Fibroblast of pulmonary artery (primary cell): ENCODE data around the gene PDCL3.
A peak's percentile ranks its signal among the peaks of the same experiment; 100 is the strongest.

Experiments used
- DNase-seq: peaks from one replicate; pipeline ENCODE4 v3.0.0-alpha.2; 2010; ENCODE audit warnings: low read depth
- H3K4me3 ChIP-seq: replicated peaks from 2 replicates; pipeline ENCODE4 v1.5.1; 2011; ENCODE audit warnings: low read depth, mild to moderate bottlenecking, control low read depth, low read length, moderate library complexity
- TF ChIP-seq, protein P1 (sequence below): IDR thresholded peaks from 2 replicates; pipeline ENCODE4 v1.5.1; 2011; ENCODE audit warnings: mild to moderate bottlenecking, control low read depth, low read length, inconsistent platforms; ENCODE audit errors: missing control alignments

PDCL3 gene

DNA sequence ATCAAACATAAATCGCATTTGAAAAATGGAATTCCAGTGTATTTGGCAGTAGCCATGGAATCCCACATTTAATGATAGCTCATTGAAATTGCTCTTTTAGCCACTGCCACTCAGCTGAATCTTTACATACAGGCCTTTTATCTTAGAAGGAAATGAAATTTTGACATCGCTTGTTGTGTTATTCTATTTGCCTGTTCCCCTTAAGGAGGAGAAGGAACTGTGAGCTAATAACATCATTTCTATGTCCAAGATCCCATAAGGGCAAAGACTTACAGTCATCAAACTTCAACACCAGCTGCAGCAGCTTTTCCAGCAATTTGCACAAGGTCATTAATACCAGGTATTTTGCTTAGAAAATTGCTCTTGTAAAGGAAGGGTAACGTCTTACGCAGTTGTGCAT lies 6.0 kb upstream of the PDCL3 start:
- no peak overlapping the region for H3K4me3 ChIP-seq
- no peak for DNase-seq
- TF ChIP-seq, protein P1, sequence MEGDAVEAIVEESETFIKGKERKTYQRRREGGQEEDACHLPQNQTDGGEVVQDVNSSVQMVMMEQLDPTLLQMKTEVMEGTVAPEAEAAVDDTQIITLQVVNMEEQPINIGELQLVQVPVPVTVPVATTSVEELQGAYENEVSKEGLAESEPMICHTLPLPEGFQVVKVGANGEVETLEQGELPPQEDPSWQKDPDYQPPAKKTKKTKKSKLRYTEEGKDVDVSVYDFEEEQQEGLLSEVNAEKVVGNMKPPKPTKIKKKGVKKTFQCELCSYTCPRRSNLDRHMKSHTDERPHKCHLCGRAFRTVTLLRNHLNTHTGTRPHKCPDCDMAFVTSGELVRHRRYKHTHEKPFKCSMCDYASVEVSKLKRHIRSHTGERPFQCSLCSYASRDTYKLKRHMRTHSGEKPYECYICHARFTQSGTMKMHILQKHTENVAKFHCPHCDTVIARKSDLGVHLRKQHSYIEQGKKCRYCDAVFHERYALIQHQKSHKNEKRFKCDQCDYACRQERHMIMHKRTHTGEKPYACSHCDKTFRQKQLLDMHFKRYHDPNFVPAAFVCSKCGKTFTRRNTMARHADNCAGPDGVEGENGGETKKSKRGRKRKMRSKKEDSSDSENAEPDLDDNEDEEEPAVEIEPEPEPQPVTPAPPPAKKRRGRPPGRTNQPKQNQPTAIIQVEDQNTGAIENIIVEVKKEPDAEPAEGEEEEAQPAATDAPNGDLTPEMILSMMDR: no peak

DNA sequence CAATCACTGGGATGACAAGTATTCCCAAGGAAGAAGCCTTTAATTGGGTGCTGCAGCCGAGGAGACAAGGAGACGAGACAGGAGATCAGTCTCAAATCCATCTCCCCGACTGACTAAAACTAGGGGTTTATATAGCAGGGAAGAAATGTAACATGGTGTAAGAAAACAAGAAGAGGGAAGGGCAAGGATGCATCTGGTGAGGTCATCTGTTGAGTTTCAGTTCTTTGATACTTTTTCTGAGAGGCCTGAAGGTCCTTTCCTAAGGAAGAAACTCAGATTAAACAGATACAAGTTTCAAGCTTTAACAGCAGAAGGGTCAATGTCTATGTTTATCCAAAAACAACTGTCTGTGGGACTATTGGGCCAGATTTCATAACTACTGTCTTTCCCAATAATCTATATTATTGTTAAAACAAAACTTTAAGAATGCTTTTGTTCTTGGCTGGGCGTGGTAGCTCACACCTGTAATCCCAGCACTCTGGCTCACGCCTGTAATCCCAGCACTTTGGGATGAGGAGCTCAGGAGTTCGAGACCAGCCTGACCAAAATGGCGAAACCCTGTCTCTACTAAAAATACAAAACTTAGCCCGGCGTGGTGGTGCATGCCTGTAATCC lies 2.5 kb upstream of the PDCL3 start:
- DNase-seq: no peak
- TF ChIP-seq, protein P1: no peak
- H3K4me3 ChIP-seq: no peak overlapping the region

DNA sequence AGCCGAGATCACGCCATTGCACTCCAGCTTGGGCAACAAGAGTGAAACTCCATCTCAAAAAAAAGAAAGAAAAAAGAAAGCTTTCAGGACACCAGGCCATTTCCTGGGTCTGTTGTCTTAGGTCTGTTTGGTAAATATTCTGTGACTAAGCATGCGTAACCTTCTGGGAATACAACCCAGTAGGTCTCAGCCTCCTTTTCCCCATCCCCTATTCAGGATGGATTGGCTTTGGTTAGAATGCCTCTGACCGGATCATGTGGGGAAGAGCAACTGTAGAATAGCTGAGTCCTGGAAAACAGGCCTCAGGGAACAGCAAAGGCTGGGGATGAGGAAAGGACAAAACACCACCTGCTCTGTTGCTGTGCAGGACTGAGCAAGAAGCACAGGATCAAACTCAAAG lies 1.6 kb upstream of the PDCL3 start:
- TF ChIP-seq, protein P1: no peak
- H3K4me3 ChIP-seq: no peak overlapping the region
- DNase-seq: no peak

DNA sequence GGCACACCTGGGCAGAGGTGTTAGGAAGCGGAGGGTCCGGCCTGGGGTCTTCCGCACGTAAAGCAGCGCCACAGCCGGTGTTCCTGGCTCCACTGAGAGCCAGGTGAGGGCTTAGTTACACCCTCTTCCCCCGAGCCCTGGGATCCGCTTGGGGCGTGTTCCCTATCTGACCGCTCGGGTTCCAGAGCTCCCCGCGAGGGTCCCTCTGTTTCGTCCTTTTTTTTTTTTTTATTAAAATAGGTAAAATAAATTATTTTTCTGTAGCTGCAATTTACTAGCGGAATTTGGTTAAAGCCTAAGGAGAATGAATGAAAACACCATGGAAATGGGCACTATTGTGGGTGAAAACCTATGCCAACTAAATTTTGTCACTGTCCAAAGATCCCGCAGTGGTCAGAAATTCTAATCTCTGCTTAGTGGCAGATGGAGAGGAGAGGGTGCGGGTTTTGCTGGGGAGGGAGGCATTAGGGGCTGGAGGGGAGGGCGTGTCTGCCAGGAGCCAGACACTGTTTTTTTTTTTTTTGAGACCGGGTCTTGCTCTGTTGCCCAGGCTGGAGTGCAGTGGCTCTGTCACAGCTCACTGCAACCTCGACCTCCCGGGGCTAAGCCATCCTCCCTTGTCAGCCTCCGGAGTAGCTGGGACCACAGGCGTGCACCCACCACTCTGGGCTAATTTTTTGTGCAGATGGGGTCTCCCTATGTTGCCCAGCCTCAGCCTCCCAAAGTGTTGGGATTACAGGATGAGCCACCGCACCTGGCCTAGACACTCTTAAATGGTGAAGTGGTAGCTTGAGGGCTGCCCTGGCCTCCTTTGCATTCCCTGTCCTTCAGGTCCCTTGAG lies 834 bp downstream of the PDCL3 start:
- peak overlapping the region; percentile 97 for H3K4me3 ChIP-seq
- no peak for DNase-seq
- TF ChIP-seq, protein P1: no peak

DNA sequence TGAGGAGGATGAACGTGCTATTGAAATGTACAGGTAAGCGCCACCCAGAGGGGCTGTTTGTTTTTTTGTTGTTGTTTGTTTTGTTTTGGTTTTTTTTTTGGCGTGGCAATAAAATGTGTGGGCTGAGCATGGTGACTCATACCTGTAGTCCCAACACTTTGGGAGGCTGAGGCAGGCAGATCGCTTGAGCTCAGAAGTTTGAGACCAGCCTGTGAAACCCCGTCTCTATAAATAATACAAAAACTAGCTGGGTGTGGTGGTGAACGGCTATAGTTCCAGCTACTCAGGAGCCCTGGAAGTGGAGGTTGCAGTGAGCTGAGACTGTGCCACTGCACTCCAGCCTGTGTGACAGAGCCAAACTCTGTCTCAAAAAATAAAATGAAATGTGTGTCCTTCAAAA lies 6.2 kb downstream of the PDCL3 start:
- H3K4me3 ChIP-seq: no peak overlapping the region
- TF ChIP-seq, protein P1: no peak
- no peak for DNase-seq

DNA sequence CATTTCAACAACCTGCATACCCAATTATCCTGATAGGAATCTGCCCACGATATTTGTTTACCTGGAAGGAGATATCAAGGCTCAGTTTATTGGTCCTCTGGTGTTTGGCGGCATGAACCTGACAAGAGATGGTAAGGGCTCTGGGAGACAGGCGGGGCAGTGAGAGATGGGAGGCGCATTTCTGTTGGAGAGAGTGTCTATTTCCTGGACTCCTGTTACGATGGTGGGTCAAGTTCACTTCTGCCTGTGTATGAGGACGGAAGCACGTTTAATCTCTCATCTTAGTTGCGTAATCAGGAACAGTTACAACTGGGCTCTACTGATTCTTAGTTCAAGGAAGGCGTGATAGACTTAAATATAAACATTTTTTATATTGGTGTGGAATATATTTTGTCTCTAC lies 8.9 kb downstream of the PDCL3 start:
- H3K4me3 ChIP-seq: no peak overlapping the region
- no peak for DNase-seq
- TF ChIP-seq, protein P1: no peak
